Parathyroid adenoma (tissue), 2 donors: Measurements from ENCODE around the gene ARPC1B.

Experiments
- H2AFZ ChIP-seq: fragments of 300-600 bp; sonication (generic); one replicate; pipeline ENCODE4 v1.7.0; 2017; ENCODE audit warnings: antibody characterized with exemption, mild to moderate bottlenecking
- H3K27ac ChIP-seq: fragments of 300-600 bp; sonication (generic); one replicate; pipeline ENCODE4 v1.7.0; 2017
- H3K27me3 ChIP-seq: fragments of 300-600 bp; sonication (generic); one replicate; pipeline ENCODE4 v1.7.0; 2017; ENCODE audit warnings: low read length; ENCODE audit not compliant: control insufficient read depth, insufficient read depth
- H3K36me3 ChIP-seq: fragments of 300-600 bp; sonication (generic); one replicate; pipeline ENCODE4 v1.7.0; 2017; ENCODE audit warnings: low read length; ENCODE audit not compliant: control insufficient read depth, insufficient read depth
- H3K4me1 ChIP-seq: fragments of 300-600 bp; sonication (generic); one replicate; pipeline ENCODE4 v1.7.0; 2017; ENCODE audit warnings: control low read depth
- H3K4me2 ChIP-seq: fragments of 300-600 bp; sonication (generic); one replicate; pipeline ENCODE4 v1.7.0; 2017; ENCODE audit warnings: low read length
- H3K4me3 ChIP-seq: fragments of 300-600 bp; sonication (generic); one replicate; pipeline ENCODE4 v1.7.0; 2017; ENCODE audit warnings: low read depth, low read length
- H3K79me2 ChIP-seq: fragments of 300-600 bp; sonication (generic); one replicate; pipeline ENCODE4 v1.7.0; 2017; ENCODE audit warnings: control low read depth
- H3K9ac ChIP-seq: fragments of 300-600 bp; sonication (generic); one replicate; pipeline ENCODE4 v1.7.0; 2017; ENCODE audit warnings: mild to moderate bottlenecking
- H3K9me3 ChIP-seq: fragments of 300-600 bp; sonication (generic); one replicate; pipeline ENCODE4 v1.7.0; 2017; ENCODE audit warnings: low read length; ENCODE audit not compliant: control insufficient read depth
- TF ChIP-seq, protein P1 (sequence below): fragments of 300-600 bp; sonication (generic); IDR thresholded peaks from one replicate; pipeline ENCODE4 v1.7.0; 2017; ENCODE audit warnings: antibody characterized with exemption, mild to moderate bottlenecking
- donor health status: primary hyperparathyroidism.

ARPC1B gene

DNA sequence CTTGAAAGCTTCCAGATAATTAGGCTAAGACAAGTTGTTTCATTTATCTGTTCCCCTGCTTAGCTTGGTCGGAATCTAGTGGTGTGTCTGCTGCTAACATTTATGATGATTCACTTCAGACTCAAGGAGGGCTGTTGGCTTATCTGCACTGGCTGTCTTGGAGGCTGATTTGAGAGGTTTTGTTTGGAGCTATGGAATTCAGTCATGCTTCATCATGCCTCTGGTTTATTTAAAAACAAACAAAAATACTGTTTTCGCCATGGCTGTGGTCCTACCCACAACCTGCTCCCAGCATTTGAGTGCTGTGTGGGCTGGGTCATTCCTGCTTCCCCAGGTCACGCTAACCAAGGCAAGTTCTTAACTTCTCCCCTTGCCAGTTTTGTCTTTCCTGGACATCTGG lies 11.7 kb upstream of the ARPC1B start:
- H3K4me3 ChIP-seq: no peak overlapping the region
- no peak overlapping the region for H3K27ac ChIP-seq
- H3K4me1 ChIP-seq: no peaks in the 10 kb centered on the region
- H2AFZ ChIP-seq: no peak overlapping the region
- H3K27me3 ChIP-seq: no peaks in the 10 kb centered on the region
- H3K79me2 ChIP-seq: no peaks in the 10 kb centered on the region
- no peaks in the 10 kb centered on the region for H3K36me3 ChIP-seq
- H3K9me3 ChIP-seq: no peaks in the 10 kb centered on the region
- H3K4me2 ChIP-seq: no peak overlapping the region
- H3K9ac ChIP-seq: no peak overlapping the region
- TF ChIP-seq, protein P1, sequence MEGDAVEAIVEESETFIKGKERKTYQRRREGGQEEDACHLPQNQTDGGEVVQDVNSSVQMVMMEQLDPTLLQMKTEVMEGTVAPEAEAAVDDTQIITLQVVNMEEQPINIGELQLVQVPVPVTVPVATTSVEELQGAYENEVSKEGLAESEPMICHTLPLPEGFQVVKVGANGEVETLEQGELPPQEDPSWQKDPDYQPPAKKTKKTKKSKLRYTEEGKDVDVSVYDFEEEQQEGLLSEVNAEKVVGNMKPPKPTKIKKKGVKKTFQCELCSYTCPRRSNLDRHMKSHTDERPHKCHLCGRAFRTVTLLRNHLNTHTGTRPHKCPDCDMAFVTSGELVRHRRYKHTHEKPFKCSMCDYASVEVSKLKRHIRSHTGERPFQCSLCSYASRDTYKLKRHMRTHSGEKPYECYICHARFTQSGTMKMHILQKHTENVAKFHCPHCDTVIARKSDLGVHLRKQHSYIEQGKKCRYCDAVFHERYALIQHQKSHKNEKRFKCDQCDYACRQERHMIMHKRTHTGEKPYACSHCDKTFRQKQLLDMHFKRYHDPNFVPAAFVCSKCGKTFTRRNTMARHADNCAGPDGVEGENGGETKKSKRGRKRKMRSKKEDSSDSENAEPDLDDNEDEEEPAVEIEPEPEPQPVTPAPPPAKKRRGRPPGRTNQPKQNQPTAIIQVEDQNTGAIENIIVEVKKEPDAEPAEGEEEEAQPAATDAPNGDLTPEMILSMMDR: no peak

DNA sequence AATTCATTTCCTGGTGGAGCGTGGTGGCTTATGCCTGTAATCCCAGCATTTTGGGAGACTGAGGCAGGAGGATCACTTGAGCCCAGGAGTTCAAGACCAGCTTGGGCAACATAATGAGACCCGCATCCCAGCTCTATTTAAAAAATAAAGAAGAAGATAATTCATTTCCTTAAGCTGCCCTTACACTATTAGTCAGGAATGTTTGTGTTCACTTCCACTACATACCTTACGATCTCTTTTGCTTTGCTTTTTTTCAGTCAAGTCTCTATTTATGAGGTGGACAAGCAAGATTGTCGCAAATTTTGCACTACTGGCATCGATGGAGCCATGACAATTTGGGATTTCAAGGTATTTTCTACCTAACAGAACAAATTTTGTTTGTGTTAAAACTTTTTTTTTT lies 11.2 kb upstream of the ARPC1B start:
- no peaks in the 10 kb centered on the region for H3K27me3 ChIP-seq
- no peak overlapping the region for H3K27ac ChIP-seq
- no peak overlapping the region for H2AFZ ChIP-seq
- no peak overlapping the region for H3K4me3 ChIP-seq
- no peaks in the 10 kb centered on the region for H3K4me1 ChIP-seq
- no peak overlapping the region for H3K9ac ChIP-seq
- no peaks in the 10 kb centered on the region for H3K9me3 ChIP-seq
- TF ChIP-seq, protein P1: no peak
- H3K36me3 ChIP-seq: no peaks in the 10 kb centered on the region
- H3K79me2 ChIP-seq: no peaks in the 10 kb centered on the region
- no peak overlapping the region for H3K4me2 ChIP-seq

DNA sequence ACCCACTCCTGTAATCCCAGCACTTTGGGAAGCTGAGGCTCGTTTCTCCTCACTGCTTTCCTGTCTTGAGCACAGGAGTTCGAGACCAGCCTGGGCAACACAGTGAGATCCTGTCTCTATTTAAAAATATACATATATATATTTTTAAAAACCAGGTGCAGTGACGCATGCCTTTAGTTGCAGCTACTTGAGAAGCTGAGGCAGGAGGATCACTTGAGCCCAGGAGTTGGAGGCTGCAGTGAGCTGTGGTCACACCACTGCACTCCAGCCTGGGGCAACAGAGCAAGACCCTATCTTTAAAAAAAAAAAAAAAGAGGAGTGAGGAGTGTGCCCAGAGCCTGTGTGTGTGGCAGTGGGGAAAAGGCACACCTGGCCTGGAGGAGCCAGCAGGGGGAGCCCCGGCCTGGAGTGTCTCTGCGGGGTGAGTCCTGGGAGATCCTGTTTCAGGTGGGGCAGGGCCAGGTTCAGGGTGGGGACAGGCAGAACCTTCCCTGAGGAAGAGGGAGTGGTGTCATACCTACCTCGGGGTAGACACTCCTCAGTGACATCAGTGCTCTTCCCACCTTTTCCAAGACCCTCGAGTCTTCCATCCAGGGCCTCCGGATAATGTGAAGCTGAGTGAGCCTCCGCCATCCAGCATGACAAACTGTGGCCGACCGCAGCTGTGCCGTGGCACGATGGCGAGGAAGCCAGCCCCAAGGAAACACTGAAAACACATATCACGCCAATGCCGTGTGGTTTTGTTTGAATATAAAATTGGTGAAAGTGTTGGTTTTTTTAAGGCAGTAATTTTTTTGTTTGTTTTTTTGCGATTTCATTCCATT lies 9.0 kb upstream of the ARPC1B start:
- Histone ChIP-seq H3K27ac (no peak overlapping the region), H3K4me3 (no peak overlapping the region), H3K9ac (no peak overlapping the region), H3K27me3 (no peaks in the 10 kb centered on the region), H3K79me2 (no peaks in the 10 kb centered on the region), H3K36me3 (no peaks in the 10 kb centered on the region), H2AFZ (no peak overlapping the region), H3K4me1 (no peaks in the 10 kb centered on the region), H3K4me2 (no peak overlapping the region), H3K9me3 (no peaks in the 10 kb centered on the region)
- TF ChIP-seq, protein P1: peak; percentile 52

DNA sequence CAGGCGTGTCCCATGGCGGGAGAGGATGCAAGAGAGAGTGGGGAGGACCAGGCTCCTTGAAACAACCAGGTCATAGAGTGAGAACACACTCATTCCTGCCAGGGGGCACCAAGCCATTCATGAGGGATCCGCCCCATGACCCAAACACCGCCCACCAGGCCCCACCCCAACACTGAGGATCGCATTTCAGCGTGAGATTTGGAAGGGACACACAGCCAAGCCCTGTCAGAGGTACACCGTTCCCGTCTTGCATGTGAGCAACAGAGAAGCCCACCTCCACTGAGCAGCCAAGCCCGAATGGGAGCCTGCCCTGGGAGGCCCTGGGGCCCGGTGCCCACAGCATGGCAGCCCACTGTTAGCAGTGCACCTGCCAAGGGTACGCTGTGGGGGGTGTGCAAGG lies 7.9 kb upstream of the ARPC1B start:
- Histone ChIP-seq H2AFZ (no peak overlapping the region), H3K4me2 (no peak overlapping the region), H3K4me3 (no peak overlapping the region), H3K27ac (no peak overlapping the region), H3K27me3 (no peaks in the 10 kb centered on the region), H3K79me2 (no peaks in the 10 kb centered on the region), H3K36me3 (no peaks in the 10 kb centered on the region), H3K9ac (no peak overlapping the region), H3K9me3 (no peaks in the 10 kb centered on the region), H3K4me1 (no peaks in the 10 kb centered on the region)
- TF ChIP-seq, protein P1: no peak
